ES-I3 (cell line): ENCODE measurements around the gene TCF25.
A peak's percentile ranks its signal among the peaks of the same experiment; 100 is the strongest.
"Not testable (repeated sequence)": the region's sequence is repeated elsewhere in the genome, so short reads cannot be mapped to it uniquely, and the experiment has no call there.

Source experiments
- H3K36me3 ChIP-seq: 2 replicates; pipeline ENCODE4 v1.6.1; 2013; ENCODE audit warnings: mild to moderate bottlenecking, low read length, control low read depth, moderate library complexity; ENCODE audit not compliant: insufficient read depth
- H3K4me1 ChIP-seq: 2 replicates; pipeline ENCODE4 v1.6.1; 2013; ENCODE audit warnings: mild to moderate bottlenecking, control low read depth, low read length; ENCODE audit not compliant: insufficient read depth
- H3K9ac ChIP-seq: 2 replicates; pipeline ENCODE4 v1.6.1; 2013; ENCODE audit warnings: low read depth, mild to moderate bottlenecking, low read length, moderate library complexity
- H3K9me3 ChIP-seq: 2 replicates; pipeline ENCODE4 v1.6.1; 2013; ENCODE audit warnings: mild to moderate bottlenecking, low read length, moderate library complexity; ENCODE audit not compliant: control insufficient read depth, insufficient read depth

The TCF25 gene

DNA sequence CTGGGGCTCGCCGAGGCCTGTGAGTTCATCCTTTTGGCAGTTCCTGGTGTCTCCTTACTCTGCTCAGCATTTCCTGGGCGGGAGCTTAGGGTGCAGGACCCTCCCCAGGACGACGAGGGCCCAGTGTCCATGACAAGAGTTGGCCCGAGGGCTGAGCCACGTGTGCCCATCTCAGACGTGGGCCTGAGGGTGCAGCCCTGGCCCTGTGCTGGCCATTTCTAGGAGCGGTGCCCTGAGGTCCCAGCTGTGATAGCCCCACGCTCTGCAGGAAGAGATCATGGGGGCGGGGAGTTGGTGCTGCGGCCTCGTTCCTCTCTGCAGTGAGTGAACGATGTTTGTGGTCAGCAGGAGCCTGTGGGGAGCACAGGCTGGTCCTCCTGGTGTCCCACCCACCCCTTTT, 39.2 kb downstream of the TCF25 start:
- Histone ChIP-seq H3K9ac (no peak overlapping the region), H3K9me3 (no peaks in the 10 kb centered on the region), H3K36me3 (no peaks in the 10 kb centered on the region; the same call in 1 of the 2 replicates), H3K4me1 (no peaks in the 10 kb centered on the region; the same call in 1 of the 2 replicates)

DNA sequence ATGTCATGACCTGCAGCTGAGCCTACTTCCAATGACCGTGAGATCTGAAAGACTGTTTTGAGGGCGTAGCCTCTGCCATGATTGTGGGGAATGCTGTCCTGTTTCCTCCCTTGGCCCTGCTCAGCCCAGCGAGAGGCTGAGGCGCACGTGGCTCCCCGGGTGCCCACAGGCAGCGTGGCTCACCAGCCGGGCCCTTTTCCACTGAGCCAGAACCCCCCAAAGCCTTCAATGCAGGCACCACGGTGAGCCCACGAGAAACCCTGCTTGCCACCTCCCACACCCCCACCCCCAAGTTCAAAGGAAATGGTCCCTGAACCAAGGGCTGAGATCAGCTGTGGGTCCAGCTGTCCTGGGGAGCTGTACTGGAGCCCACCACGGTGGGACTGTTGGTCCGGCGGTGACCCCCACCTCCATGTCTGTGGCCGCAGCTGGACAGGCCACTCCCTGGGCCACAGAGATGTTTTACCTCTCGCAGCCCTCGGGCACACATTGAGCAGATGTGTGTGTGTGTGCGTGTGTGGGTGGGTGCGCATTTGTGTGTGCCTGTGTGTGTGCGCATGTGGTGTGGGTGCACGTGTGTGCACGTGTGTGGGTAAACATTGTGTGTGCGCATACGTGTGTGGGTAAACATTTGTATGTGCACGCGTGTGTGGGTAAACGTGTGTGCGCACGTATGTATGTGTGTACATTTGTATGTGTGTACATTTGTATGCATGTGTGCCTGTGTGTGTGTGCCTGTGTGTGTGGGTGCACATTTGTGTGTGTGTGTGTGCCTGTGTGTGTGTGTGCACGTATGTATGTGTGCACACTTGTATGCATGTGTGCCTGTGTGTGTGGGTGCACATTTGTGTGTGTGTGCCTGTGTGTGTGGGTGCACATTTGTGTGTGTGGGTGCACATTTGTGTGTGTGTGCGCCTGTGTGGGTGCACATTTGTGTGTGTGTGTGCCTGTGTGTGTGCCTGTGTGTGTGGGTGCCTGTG, 40.3 kb downstream of the TCF25 start:
- no peak overlapping the region for H3K9ac ChIP-seq
- H3K9me3 ChIP-seq = no peaks in the 10 kb centered on the region
- H3K4me1 ChIP-seq = no peaks in the 10 kb centered on the region; the same call in 1 of the 2 replicates
- H3K36me3 ChIP-seq = no peaks in the 10 kb centered on the region; the same call in 1 of the 2 replicates

DNA sequence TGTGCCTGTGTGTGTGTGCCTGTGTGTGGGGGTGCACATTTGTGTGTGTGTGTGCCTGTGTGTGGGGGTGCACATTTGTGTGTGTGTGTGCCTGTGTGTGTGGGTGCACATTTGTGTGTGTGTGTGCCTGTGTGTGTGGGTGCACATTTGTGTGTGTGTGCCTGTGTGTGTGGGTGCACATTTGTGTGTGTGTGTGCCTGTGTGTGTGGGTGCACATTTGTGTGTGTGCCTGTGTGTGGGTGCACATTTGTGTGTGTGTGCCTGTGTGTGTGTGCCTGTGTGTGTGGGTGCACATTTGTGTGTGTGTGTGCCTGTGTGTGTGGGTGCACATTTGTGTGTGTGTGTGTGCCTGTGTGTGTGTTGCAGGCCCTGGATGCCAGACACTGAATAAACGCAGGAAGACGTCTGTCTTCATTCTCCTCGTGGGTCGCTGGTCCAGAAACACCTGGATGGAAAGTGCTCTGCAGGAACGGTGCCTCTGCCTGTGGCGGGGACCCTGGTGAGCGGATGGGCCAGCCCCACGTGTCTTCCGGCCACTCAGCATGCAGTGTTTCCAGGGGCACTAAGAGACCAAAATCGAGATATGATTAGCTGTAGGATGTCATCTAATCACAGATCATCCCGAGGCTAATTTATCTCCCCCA, 41.4 kb downstream of the TCF25 start:
- H3K9me3 ChIP-seq, H3K4me1 ChIP-seq, H3K9ac ChIP-seq, H3K36me3 ChIP-seq: not testable (repeated sequence)

DNA sequence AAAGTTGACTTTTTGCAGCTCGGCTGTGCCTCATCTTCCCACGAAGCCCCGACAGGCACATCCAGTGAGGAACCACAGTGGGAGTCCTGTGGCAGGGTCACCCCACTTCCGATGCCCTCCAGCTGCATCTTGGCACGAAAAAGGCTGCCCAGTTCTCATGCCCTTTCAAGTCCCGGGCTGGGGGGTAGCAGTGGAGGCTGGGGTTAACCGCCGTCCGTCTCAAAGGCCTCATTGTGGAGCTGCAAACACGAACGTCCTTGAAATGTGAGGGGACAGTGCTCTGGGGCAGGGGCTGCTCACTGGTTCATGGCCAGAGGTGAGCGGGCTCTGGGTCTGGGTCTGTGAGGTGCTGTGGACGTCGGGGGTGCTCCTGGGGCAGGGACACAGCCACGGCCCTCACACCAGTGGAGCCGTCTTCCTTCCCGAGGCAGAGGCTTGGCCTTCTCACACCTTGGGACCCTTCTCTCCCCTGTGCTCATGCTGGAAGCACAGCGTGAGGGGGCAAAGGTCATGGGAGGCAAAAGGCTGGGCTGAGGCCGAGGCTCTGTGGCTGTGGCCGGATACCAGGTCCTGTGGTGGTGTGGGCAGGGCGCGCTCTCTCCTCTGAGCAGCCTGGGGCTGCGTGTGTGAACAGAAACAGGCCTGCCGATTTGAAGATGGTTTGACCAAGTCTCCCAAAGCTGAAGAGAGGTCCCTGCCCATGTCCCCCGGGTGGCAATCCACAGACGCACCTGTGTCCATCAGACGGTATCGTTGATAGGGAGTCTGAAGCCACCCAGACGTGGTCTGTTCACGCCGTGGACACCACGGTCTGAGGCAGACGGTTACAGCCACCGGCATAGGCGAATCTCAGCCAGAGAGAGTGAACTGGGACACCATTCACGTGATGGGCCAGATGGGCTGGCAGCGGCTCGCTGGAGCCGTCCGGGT, 42.2 kb downstream of the TCF25 start:
- Histone ChIP-seq H3K4me1 (peaks cover 5% of the 10 kb centered on the region; the same call in 1 of the 2 replicates), H3K9me3 (no peaks in the 10 kb centered on the region), H3K9ac (no peak overlapping the region), H3K36me3 (no peaks in the 10 kb centered on the region)

DNA sequence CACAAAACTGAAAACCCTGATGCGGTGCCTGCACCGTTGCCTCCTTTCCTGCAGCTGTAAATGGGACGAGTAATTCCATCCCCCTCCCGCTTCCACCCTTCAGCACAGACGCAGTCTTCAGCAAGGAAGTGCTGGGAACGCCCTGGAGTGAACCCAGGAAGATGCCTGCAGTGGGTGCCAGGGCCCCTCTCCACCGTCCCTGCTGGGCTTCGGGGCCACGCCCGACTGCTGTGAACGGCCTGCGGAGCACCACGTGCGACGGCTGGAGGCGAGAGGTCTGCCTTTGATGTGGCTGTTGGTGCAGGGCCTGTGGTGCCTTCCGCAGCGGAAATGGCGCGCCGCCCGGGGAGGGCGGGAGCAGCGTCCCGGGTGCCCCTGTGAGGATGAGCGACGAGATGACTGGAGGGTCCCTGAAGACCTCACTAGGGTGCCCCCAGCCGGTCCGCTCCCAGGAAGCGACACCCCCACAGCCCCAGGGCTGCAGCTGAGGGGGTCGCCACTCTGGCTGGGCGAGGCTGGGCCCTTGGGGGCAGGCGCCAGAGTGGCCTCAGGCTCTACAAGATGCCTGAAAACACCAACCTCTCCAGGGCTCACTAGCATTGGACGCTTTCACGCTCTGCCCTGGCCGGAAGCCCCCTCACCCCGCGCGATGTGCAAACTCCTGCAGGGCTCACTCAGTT, 44.5 kb downstream of the TCF25 start:
- no peaks in the 10 kb centered on the region for H3K36me3 ChIP-seq
- peaks cover 14% of the 10 kb centered on the region; the same call in 1 of the 2 replicates for H3K4me1 ChIP-seq
- H3K9ac ChIP-seq = peak overlapping the region; percentile 71
- H3K9me3 ChIP-seq = no peaks in the 10 kb centered on the region

DNA sequence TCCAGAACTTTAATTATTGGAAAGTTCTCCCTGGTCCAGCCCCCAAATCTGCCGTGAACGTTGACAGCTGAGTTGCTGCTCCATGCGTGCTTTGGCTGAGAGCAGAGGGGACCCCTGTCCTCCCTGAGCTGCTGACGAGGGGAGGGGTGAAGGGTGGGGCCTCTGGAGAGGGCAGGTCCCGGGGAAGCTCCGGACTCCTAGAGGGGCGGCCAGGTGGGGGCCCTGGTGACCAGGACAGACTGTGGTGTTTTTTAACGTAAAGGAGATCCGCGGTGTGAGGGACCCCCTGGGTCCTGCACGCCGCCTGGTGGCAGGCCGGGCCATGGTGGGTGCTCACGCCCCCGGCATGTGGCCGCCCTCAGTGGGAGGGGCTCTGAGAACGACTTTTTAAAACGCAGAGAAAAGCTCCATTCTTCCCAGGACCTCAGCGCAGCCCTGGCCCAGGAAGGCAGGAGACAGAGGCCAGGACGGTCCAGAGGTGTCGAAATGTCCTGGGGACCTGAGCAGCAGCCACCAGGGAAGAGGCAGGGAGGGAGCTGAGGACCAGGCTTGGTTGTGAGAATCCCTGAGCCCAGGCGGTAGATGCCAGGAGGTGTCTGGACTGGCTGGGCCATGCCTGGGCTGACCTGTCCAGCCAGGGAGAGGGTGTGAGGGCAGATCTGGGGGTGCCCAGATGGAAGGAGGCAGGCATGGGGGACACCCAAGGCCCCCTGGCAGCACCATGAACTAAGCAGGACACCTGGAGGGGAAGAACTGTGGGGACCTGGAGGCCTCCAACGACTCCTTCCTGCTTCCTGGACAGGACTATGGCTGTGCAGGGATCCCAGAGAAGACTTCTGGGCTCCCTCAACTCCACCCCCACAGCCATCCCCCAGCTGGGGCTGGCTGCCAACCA, 45.3 kb downstream of the TCF25 start, which contains the start of gene MC1R:
Gene MC1R, plus strand, starts transcription at position 410 of the 895 bp plus-strand sequence. Its CDS starts 397 bp downstream, at position 807.
- H3K36me3 ChIP-seq = no peaks in the 10 kb centered on the region
- H3K9ac ChIP-seq = peak within 1 kb of the TSS; percentile 71
- H3K9me3 ChIP-seq = no peaks in the 10 kb centered on the region
- peaks cover 14% of the 10 kb centered on the region; the same call in 1 of the 2 replicates for H3K4me1 ChIP-seq

DNA sequence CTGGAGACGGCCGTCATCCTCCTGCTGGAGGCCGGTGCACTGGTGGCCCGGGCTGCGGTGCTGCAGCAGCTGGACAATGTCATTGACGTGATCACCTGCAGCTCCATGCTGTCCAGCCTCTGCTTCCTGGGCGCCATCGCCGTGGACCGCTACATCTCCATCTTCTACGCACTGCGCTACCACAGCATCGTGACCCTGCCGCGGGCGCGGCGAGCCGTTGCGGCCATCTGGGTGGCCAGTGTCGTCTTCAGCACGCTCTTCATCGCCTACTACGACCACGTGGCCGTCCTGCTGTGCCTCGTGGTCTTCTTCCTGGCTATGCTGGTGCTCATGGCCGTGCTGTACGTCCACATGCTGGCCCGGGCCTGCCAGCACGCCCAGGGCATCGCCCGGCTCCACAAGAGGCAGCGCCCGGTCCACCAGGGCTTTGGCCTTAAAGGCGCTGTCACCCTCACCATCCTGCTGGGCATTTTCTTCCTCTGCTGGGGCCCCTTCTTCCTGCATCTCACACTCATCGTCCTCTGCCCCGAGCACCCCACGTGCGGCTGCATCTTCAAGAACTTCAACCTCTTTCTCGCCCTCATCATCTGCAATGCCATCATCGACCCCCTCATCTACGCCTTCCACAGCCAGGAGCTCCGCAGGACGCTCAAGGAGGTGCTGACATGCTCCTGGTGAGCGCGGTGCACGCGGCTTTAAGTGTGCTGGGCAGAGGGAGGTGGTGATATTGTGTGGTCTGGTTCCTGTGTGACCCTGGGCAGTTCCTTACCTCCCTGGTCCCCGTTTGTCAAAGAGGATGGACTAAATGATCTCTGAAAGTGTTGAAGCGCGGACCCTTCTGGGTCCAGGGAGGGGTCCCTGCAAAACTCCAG, 46.4 kb downstream of the TCF25 start:
- no peaks in the 10 kb centered on the region for H3K36me3 ChIP-seq
- no peak overlapping the region for H3K9ac ChIP-seq
- H3K4me1 ChIP-seq = peaks cover 14% of the 10 kb centered on the region; the same call in 1 of the 2 replicates
- H3K9me3 ChIP-seq = no peaks in the 10 kb centered on the region

DNA sequence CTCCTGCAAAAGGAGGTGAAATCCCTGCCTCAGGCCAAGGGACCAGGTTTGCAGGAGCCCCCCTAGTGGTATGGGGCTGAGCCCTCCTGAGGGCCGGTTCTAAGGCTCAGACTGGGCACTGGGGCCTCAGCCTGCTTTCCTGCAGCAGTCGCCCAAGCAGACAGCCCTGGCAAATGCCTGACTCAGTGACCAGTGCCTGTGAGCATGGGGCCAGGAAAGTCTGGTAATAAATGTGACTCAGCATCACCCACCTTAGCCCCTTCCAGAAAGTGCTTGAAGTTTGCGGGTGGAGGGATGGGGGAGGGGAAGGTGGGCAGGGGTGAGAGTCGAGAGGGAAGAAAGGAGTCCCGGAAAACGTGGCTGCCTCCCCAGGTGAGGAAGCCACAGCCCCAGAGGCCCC, 47.3 kb downstream of the TCF25 start:
- H3K4me1 ChIP-seq = peaks cover 14% of the 10 kb centered on the region; the same call in 1 of the 2 replicates
- H3K36me3 ChIP-seq = no peaks in the 10 kb centered on the region
- no peak overlapping the region for H3K9ac ChIP-seq
- no peaks in the 10 kb centered on the region for H3K9me3 ChIP-seq

DNA sequence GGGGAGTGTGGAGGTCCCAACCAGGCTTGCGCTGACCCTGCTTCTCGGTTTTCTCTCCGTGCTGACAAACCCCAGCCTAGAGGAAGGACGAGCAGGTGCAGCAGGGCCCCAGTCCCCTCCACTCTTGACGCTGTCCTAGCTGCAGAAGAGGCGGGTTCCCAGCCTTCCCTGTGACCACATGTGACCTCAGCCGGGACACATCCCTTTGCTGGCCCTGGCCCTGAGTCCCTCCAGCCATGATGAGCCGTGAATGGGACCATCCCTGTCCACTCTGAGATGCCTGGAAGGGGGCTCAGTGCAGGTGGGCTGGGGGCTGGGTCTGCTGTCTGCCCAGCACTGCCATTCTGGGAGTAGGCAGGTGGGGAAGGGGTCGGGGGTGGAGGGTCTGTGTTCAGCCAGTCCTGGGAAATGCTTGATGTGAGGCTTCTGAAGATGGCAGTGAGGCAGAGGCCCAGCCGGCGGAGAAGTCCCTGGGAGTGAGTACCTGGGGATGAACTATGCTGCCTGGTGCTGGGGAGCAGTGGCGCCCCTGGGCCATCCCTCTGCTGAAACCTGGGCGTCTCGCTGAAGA, 47.8 kb downstream of the TCF25 start:
- no peaks in the 10 kb centered on the region for H3K36me3 ChIP-seq
- H3K9me3 ChIP-seq = no peaks in the 10 kb centered on the region
- H3K9ac ChIP-seq = peak overlapping the region; percentile 70
- peaks cover 14% of the 10 kb centered on the region; the same call in 1 of the 2 replicates for H3K4me1 ChIP-seq

DNA sequence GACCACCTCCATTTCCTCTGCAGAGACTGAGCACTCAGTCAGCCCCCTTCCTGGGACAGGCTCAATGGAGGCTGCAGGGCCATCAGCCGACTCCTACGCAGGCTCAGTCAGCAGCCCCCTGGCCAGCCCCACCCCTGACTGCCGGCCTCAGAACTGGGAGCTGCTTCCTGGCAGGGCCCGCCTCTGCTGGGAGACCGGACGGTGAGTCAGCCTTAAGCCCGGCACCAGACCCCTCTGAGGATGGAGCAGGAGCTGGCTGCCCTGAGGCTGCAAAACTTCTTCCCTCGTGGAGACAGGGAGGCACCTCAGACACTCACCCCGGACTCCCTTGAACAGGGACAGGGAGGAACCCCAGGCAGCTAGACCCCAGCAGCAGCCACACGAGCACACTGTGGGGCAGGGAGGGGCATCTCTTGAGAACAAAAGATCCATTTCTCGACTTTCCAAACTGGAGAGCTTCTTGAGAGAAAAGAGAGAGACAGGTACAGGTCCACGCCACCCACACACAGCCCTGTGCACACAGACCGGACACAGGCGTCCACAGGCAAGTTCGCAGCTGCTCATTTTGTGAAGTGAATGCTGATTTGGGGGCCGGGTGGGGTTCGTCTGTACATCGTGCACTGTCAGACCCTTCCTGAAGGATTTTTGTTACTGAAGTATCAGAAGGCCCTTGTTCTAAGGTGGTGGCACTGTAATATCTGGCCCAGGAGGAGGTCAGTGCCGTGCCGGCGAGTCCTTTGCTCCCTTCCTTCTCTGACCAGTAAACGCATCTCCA, 48.5 kb downstream of the TCF25 start:
- peak overlapping the region; percentile 70 for H3K9ac ChIP-seq
- peaks cover 14% of the 10 kb centered on the region; the same call in 1 of the 2 replicates for H3K4me1 ChIP-seq
- H3K9me3 ChIP-seq = no peaks in the 10 kb centered on the region
- no peaks in the 10 kb centered on the region for H3K36me3 ChIP-seq

DNA sequence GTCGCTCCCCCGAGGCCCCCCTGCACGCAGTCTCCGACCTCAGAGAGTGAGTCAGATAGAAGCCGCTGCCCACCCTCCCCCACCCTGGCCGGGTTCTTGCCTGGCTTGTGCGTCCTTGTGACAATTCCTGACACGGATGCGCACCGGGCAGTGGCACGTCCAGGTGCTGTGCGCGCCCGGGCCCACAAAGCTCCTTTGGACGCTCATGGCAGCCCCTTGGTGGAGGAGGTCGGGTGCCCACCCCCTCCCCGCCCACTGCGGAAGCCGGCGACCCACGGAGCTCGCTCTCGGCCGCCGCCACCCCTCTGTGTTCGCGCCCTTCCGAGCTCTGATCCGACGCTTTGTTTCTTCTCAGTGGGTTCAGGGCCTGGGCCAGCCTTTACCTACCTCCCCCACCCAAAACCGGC, 49.1 kb downstream of the TCF25 start:
- H3K36me3 ChIP-seq = no peaks in the 10 kb centered on the region
- H3K9me3 ChIP-seq = no peaks in the 10 kb centered on the region
- H3K9ac ChIP-seq = peak overlapping the region; percentile 70
- H3K4me1 ChIP-seq = peaks cover 14% of the 10 kb centered on the region; the same call in 1 of the 2 replicates
